Stomach (tissue), 4 donors: ENCODE results near the gene AFAP1.

Experiments used
- CTCF ChIP-seq, 7 experiments: fragments of 450-650 bp in 4 of 7; fragments of 200-600 bp in 3 of 7; sonication (generic) in 3 of 7; IDR thresholded peaks; one replicate each; pipeline ENCODE4 v1.5.1; 2016 to 2019; ENCODE audit warnings: antibody characterized with exemption in 7 of 7, control low read depth in 2 of 7, mild to moderate bottlenecking in 1 of 7
- POLR2A ChIP-seq, 4 donors: fragments of 450-650 bp; IDR thresholded peaks; one replicate each; pipeline ENCODE4 v1.6.1; 2016; ENCODE audit warnings: antibody characterized with exemption in 4 of 4, control low read depth in 2 of 4, mild to moderate bottlenecking in 1 of 4, moderate library complexity in 1 of 4

GRCh38 chr4:7772711-7773385 is 166.8 kb downstream of the AFAP1 start:
- TF ChIP-seq CTCF (IDR thresholded peaks at IDR 0.05) (no peak), POLR2A (IDR thresholded peaks at IDR 0.05) (no peak)
